ENCODE results near the gene QSOX1. TPM values are rescaled to one million over a fixed set of nuclear protein-coding genes. Genes with fewer than 3 reads are reported as not detected.
"Not testable (repeated sequence)": the region's sequence is repeated elsewhere in the genome, so short reads cannot be mapped to it uniquely, and the experiment has no call there.

Gene QSOX1
- total RNA-seq, 1 experiment from 2014 or later: 226 TPM

DNA sequence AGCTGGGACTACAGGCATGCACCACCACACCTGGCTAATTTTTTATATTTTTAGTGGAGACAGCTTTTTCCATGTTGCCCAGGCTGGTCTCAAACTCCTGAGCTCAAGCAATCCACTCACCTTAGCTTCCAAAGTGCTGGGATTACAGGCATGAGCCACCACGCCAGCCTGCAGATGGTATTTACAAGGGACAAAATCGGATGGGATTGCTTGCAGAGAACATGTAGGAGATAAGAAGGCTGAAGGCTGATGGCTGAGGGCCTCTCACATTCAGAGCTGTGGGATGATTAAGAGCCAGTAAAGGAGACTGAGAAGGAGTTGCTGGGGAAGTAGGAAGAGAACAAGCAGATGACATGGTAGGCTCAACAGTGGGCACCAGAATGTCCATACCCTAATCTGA lies 24.0 kb upstream of the QSOX1 start:
- no peak overlapping the region for H3K4me2 ChIP-seq
- no peak overlapping the region for H2AFZ ChIP-seq
- ChIA-PET POLR2A (ENCODE audit: unreplicated experiment) (no interaction called here), CTCF (no interaction called here)
- DNase-seq: no peak
- intact Hi-C loops (cut with micrococcal nuclease; ENCODE audit: unreplicated experiment): no loop called here
- no peaks in the 10 kb centered on the region for H3K79me2 ChIP-seq (ENCODE audit: low read depth)
- BruUV-seq (replicated peaks): no TSS peak
- H3K4me1 ChIP-seq (replicated peaks; ENCODE audit: insufficient read depth): peaks cover 34% of the 10 kb centered on the region
- no peak for TF ChIP-seq EZH2 (IDR thresholded peaks at IDR 0.05; ENCODE audit: low read depth)
- TF ChIP-seq, protein P1, sequence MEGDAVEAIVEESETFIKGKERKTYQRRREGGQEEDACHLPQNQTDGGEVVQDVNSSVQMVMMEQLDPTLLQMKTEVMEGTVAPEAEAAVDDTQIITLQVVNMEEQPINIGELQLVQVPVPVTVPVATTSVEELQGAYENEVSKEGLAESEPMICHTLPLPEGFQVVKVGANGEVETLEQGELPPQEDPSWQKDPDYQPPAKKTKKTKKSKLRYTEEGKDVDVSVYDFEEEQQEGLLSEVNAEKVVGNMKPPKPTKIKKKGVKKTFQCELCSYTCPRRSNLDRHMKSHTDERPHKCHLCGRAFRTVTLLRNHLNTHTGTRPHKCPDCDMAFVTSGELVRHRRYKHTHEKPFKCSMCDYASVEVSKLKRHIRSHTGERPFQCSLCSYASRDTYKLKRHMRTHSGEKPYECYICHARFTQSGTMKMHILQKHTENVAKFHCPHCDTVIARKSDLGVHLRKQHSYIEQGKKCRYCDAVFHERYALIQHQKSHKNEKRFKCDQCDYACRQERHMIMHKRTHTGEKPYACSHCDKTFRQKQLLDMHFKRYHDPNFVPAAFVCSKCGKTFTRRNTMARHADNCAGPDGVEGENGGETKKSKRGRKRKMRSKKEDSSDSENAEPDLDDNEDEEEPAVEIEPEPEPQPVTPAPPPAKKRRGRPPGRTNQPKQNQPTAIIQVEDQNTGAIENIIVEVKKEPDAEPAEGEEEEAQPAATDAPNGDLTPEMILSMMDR (conservative IDR thresholded peaks at IDR 0.05): no peak
- H3F3A ChIP-seq (ENCODE audit: insufficient read depth, low read depth): peaks cover 19% of the 10 kb centered on the region
- H3K9me3 ChIP-seq (ENCODE audit: insufficient read depth, low read depth): no peaks in the 10 kb centered on the region
- no peaks in the 10 kb centered on the region for H3K27me3 ChIP-seq (ENCODE audit: insufficient read depth, low read depth)
- H4K20me1 ChIP-seq (ENCODE audit: insufficient read depth): no peaks in the 10 kb centered on the region
- no peaks in the 10 kb centered on the region for H3K9me2 ChIP-seq (ENCODE audit: insufficient read depth)
- H3K27ac ChIP-seq: no peak overlapping the region
- no peak overlapping the region for H3K4me3 ChIP-seq
- no peaks in the 10 kb centered on the region for H3K36me3 ChIP-seq (ENCODE audit: low read depth)

DNA sequence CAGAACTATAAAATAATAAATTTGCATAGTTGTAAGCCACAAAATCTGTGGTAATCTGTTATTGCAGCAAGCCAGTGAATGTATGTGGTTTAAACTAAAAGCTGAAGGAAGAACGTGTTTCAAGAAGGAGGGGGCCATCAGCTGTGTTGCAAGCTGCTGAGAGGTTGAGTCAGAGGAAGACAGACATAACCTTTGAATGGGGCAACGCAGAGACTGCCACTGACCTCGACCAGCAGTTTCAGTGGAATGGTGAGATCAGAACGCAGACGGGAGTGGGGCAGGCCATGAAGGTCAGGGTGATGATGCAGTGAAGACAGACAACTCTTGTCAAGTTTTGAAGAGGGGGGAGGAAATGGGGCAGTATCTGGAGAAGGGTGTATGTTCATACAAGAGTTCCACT lies 23.2 kb upstream of the QSOX1 start:
- H3K27me3 ChIP-seq (ENCODE audit: insufficient read depth, low read depth): no peaks in the 10 kb centered on the region
- POLR2A ChIA-PET (ENCODE audit: unreplicated experiment): no interaction called here
- H3K27ac ChIP-seq: peak overlapping the region; percentile 41
- H3K9me3 ChIP-seq (ENCODE audit: insufficient read depth, low read depth): no peaks in the 10 kb centered on the region
- CTCF ChIA-PET: no interaction called here
- no peaks in the 10 kb centered on the region for H3K79me2 ChIP-seq (ENCODE audit: low read depth)
- H3K9me2 ChIP-seq (ENCODE audit: insufficient read depth): no peaks in the 10 kb centered on the region
- no peak overlapping the region for H3K4me2 ChIP-seq
- DNase-seq: peak in 1 of 2 experiments; percentile 73
- peaks cover 33% of the 10 kb centered on the region for H3K4me1 ChIP-seq (replicated peaks; ENCODE audit: insufficient read depth)
- peaks cover 15% of the 10 kb centered on the region for H3F3A ChIP-seq (ENCODE audit: insufficient read depth, low read depth)
- H4K20me1 ChIP-seq (ENCODE audit: insufficient read depth): no peaks in the 10 kb centered on the region
- H2AFZ ChIP-seq: 0 out of 2 replicates have a peak overlapping the region, but pooled peaks have one; percentile 33
- H3K4me3 ChIP-seq: no peak overlapping the region
- no peak for TF ChIP-seq EZH2 (IDR thresholded peaks at IDR 0.05; ENCODE audit: low read depth)
- TF ChIP-seq, protein P1 (conservative IDR thresholded peaks at IDR 0.05): no peak
- intact Hi-C loops (cut with micrococcal nuclease; ENCODE audit: unreplicated experiment): no loop called here
- no peaks in the 10 kb centered on the region for H3K36me3 ChIP-seq (ENCODE audit: low read depth)
- BruUV-seq (replicated peaks): no TSS peak

DNA sequence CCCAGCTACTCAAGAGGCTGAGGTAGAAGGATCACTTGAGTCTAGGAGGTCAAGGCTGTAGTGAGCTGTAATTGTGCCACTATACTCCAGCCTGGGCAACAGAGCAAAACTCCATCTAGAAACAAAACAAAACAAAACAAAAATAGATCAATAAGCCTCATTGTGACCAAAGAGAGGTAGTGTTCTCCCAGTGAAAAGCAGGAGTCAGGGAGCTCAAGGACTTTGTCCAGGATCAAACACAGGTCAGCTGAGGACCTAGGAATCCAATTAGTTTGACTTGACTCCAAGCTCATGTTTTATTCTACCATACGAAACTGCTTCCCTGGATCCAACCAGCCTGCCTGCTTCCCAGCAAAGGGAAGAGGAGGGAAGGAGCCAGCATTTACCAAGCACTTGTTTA lies 21.5 kb upstream of the QSOX1 start:
- no peaks in the 10 kb centered on the region for H3K9me3 ChIP-seq (ENCODE audit: insufficient read depth, low read depth)
- H3K9me2 ChIP-seq (ENCODE audit: insufficient read depth): no peaks in the 10 kb centered on the region
- H3K36me3 ChIP-seq (ENCODE audit: low read depth): no peaks in the 10 kb centered on the region
- DNase-seq: no peak
- H3K79me2 ChIP-seq (ENCODE audit: low read depth): no peaks in the 10 kb centered on the region
- ChIA-PET CTCF (no interaction called here), POLR2A (ENCODE audit: unreplicated experiment) (interaction anchor here (0.7 kb wide), 1 partner anchor 249 kb away, joined by 3 read pairs; no protein-coding TSS in a partner anchor)
- no peak overlapping the region for H2AFZ ChIP-seq
- TF ChIP-seq, protein P1 (conservative IDR thresholded peaks at IDR 0.05): no peak
- TF ChIP-seq EZH2 (IDR thresholded peaks at IDR 0.05; ENCODE audit: low read depth): no peak
- peaks cover 11% of the 10 kb centered on the region for H3F3A ChIP-seq (ENCODE audit: insufficient read depth, low read depth)
- H3K4me1 ChIP-seq (replicated peaks; ENCODE audit: insufficient read depth): peaks cover 28% of the 10 kb centered on the region
- no peaks in the 10 kb centered on the region for H4K20me1 ChIP-seq (ENCODE audit: insufficient read depth)
- H3K4me3 ChIP-seq: no peak overlapping the region
- H3K27me3 ChIP-seq (ENCODE audit: insufficient read depth, low read depth): no peaks in the 10 kb centered on the region
- H3K27ac ChIP-seq: no peak overlapping the region
- BruUV-seq (replicated peaks): no TSS peak
- intact Hi-C loops (cut with micrococcal nuclease; ENCODE audit: unreplicated experiment): no loop called here
- H3K4me2 ChIP-seq: no peak overlapping the region

DNA sequence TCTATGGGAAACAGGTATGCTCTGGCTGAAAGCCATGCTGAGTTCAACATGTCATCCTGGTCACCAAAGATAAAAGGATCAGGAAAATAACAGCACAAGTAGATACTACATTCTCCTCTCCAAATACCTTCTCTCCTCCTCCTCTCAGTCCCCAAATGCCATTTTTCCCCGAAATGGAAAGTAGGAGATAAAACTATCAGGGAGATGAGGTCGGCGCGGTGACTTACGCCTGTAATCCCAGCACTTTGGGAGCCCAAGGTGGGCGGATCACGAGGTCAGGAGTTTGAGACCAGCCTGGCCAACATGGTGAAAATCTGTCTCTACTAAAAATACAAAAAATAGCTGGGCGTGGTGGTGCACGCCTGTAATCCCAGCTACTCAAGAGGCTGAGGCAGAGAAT lies 21.0 kb upstream of the QSOX1 start:
- H3K79me2 ChIP-seq (ENCODE audit: low read depth); H3K9me3 ChIP-seq (ENCODE audit: insufficient read depth, low read depth); H3K4me3 ChIP-seq; BruUV-seq (replicated peaks); H3K36me3 ChIP-seq (ENCODE audit: low read depth); H3K27ac ChIP-seq; CTCF ChIA-PET; H2AFZ ChIP-seq; DNase-seq; H3K9me2 ChIP-seq (ENCODE audit: insufficient read depth); H3K4me2 ChIP-seq; H4K20me1 ChIP-seq (ENCODE audit: insufficient read depth); intact Hi-C loops (cut with micrococcal nuclease; ENCODE audit: unreplicated experiment); H3K27me3 ChIP-seq (ENCODE audit: insufficient read depth, low read depth): not testable (repeated sequence)
- Histone ChIP-seq H3K4me1 (replicated peaks; ENCODE audit: insufficient read depth) (peaks cover 28% of the 10 kb centered on the region), H3F3A (ENCODE audit: insufficient read depth, low read depth) (peaks cover 11% of the 10 kb centered on the region)
- POLR2A ChIA-PET (ENCODE audit: unreplicated experiment): interaction anchor here (0.7 kb wide), 1 partner anchor 250 kb away, joined by 3 read pairs; no protein-coding TSS in a partner anchor
